NOMO-1 treated with DMSO at 0.1 percent for 48 hours (cell line): ENCODE data around the gene CTBP1.

Experiments
- DNase-seq: peaks from one replicate; lab custom pipeline; 2025; ENCODE audit not compliant: unreplicated experiment; lab: John Stamatoyannopoulos, UW

CTBP1 gene

GRCh38 chr4:1285151-1285789 is 36.3 kb upstream of the CTBP1 start:
- no peak for DNase-seq

DNA sequence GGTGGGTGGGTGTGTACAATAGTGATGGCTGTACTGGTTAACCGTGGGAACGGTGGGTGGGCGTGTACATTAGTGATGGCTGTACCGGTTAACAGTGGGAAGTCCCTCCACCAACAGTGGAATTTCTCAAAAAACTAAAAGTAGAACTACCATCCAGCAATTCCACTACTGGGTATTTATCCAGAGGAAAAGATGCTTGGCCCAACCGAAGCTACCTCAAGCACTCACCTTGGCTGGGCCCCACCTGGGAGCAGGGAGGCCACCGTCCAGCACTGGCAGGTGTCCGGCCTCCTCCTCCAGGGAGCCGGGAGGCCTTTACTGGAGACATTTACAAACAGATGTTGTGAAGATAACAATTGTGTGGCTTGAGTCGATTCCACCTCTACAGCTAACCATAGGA is 34.8 kb upstream of the CTBP1 start:
- no peak for DNase-seq

DNA sequence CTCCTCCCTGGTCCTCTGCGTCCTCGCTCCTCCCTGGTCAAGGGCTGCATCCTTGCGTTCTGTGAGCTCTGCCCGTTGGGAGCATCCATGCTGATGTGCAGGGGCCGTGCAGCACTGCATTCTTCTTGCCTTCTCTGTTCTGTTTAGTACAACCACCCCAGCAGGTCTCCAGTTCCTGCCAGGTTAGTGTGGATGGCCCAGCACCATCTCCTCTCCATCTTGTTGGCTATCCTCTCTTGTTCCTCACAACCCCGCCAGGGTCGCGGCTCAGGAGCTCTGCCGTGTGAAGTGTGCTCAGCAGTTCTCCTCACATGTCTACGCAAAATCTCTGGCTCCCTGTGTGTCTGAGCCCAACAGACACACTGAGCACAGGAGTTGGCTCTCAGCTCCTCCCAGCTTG is 30.3 kb upstream of the CTBP1 start:
- DNase-seq: no peak

GRCh38 chr4:1277667-1278665 is 29.0 kb upstream of the CTBP1 start:
- no peak for DNase-seq

GRCh38 chr4:1276984-1277383 is 28.1 kb upstream of the CTBP1 start:
- no peak for DNase-seq

DNA sequence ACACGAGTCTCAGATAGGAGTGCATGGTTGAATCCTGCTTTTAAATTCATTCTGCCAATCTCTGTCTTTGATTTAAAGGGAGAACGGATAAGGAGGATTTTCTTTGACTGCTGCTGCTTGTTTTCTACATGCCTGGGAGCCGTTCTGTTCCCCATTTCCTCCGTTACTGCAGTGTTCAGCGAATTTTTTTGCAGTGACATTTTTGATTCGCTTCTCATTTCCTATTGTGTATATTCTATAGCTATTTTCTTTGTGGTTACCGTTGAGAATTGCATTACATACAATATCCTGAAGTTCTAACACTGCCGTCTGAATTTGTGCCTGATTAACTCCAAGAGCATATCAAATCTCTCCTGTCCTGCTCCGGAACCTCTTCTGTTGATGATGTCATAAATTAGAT is 25.9 kb upstream of the CTBP1 start:
- DNase-seq: no peak

DNA sequence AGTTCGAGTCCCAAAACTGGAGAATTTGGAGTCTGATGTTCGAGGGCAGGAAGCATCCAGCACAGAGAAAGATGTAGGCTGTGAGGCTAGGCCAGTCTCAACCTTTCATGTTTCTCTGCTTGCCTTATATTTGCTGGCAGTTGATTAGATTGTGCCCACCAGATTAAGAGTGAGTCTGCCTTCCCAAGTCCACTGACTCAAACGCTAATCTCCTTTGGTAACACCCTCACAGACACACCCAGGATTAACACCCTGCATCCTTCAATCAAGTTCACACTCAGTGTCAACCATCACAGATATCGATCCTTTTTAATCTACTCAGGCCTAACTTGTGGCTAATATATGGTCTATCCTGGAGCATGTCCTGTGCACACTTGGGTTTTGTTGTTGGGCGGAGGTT is 22.8 kb upstream of the CTBP1 start:
- no peak for DNase-seq

DNA sequence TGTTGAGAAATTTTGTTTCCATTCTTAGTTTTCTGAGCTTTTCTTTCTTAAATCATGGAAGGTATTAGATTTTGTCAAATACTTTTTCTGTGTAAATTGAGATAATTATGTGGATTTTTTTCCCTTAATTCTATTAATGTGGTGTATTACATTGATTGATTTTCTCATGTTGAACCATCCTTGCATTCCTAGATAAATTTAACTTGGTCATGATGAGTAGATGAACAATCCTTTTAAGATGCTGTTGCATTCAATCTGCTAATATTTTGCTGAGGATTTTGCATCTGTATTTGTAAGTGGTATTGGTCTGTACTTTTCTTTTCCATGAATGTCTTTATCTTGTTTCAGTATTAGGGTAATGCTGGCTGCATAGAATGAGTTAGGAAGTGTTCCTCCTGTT is 20.3 kb upstream of the CTBP1 start:
- no peak for DNase-seq

DNA sequence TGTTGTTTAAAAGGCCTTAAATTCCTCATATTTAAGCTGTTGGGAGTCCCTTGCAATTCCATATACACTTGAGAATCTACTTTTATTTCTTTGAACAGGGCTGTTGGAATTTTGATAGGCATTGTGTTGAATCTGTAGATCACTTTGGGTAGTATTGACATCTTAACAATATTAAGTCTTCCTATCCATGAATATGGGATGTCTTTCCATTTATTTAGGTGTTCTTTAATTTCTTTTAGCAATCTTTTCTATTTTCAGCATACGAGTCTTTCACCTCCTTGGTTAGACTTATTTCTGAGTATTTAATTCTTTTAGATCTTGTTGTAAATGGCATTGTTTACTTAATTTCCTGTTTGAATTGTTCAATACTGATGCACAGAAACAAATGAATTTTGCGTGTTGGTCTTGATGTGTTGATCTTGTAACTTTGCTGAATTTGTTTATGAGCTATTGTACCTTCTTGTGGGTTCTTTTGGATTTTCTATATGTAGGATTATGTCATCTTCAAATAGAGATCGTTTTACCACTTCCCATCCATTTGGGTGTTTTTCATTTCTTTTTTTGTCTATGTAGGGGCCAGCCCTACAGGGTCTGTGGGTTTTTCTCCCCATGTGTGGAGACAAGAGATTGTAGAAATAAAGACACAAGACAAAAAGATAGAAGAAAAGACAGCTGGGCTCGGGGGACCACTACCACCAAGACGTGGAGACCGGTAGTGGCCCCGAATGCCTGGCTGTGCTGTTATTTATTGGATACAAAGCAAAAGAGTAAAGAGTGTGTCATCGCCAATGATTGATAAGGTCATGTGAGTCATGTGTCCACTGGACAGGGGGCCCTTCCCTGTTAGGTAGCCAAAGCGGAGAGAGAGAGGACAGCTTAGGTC is 18.2 kb upstream of the CTBP1 start:
- no peak for DNase-seq

- no peak for DNase-seq
Observed at GRCh38 chr4:1265351-1265750, 16.4 kb upstream of the CTBP1 start.

- no peak for DNase-seq
Observed at GRCh38 chr4:1264942-1265341, 16.0 kb upstream of the CTBP1 start.

- DNase-seq: no peak
Observed at GRCh38 chr4:1261107-1261928, 12.4 kb upstream of the CTBP1 start.

GRCh38 chr4:1260418-1261106 is 11.6 kb upstream of the CTBP1 start:
- DNase-seq: no peak

- no peak for DNase-seq
Observed at GRCh38 chr4:1259966-1260365, 11.0 kb upstream of the CTBP1 start.

GRCh38 chr4:1258457-1258856 is 9.5 kb upstream of the CTBP1 start:
- DNase-seq: no peak

GRCh38 chr4:1255699-1256098 is 6.8 kb upstream of the CTBP1 start:
- no peak for DNase-seq

DNA sequence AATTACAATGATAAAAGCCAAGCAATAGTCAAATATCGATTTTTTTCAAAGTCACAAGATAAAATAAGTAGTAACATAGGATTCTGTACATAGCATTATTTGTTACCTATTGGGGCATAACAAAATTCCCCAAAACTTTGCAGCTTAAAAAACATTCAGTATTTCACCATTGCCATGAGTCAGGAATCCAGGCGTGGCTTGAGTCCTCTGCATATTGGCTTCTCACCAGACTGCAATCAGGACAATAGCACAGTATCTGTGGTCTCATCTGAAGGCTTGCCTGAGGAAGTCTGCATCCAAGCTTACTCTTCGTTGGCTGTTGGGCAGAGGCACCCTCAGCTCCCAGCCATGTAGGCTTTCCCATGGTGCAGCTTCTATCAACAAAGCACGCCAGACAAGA is 6.2 kb upstream of the CTBP1 start:
- DNase-seq: no peak

- DNase-seq: no peak
Observed at GRCh38 chr4:1253831-1254230, 4.9 kb upstream of the CTBP1 start.

DNA sequence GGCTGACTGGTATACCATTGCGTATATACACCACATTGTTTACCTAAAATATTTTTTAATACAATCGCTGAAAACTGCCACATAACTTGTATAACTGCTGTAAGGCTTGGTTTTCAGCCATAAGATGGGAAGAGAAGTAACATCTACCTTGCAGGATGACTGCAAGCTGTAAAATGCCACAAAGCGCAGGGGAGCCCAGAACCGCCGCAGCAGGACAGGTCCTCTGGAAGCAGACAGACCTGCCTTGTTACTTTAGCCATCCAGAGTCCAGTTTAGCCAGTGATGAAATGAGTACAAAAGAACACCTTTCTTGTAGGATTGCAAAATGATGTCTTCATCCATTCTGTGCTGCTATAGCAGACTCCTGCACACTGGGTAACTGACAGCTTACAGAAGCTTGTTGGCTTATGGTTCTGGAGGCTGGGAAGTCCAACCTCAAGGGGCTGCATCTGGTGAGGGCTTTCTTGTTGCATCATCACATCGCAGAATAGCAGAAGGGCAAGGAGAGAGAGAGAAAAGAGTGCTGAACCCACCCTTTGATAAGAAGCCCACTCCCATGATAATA is 4.1 kb upstream of the CTBP1 start:
- DNase-seq: no peak

GRCh38 chr4:1251773-1252066 is 2.8 kb upstream of the CTBP1 start:
- no peak for DNase-seq
